Stimulated activated naive B cell treated with anti-CD40 and anti-IgM and Interleukin-4, amounts not matched to agents 10 μg/mL and 1 μg/mL and 100 μg/mL, for 72 hours (primary cell): ENCODE data around the gene MRPS17.

ENCODE experiments used
- ATAC-seq, 2 donors: fragments of 150-1000 bp; cut with Tn5 transposase; replicated peaks; 2 replicates each; pipeline ENCODE4 v1.10.0; 2021; ENCODE audit warnings: moderate library complexity in 1 of 2
- DNase-seq: peaks from one replicate; pipeline ENCODE4 v3.0.0; 2021
- H3K27ac Mint-ChIP-seq: one replicate; pipeline ENCODE4 v1.8.0; 2022; ENCODE audit warnings: mild to moderate bottlenecking, mixed read lengths
- H3K27me3 Mint-ChIP-seq, 2 donors: one replicate each; pipeline ENCODE4 v1.8.0; 2022; ENCODE audit warnings: mixed read lengths in 2 of 2
- H3K36me3 Mint-ChIP-seq, 2 donors: one replicate each; pipeline ENCODE4 v1.8.0; 2022; ENCODE audit warnings: mixed read lengths in 2 of 2, mild to moderate bottlenecking in 1 of 2
- H3K4me1 Mint-ChIP-seq, 2 donors: one replicate each; pipeline ENCODE4 v1.8.0; 2022; ENCODE audit warnings: mixed read lengths in 2 of 2, mild to moderate bottlenecking in 1 of 2
- H3K4me3 Mint-ChIP-seq, 2 donors: one replicate each; pipeline ENCODE4 v1.8.0; 2022; ENCODE audit warnings: mild to moderate bottlenecking in 2 of 2, mixed read lengths in 2 of 2, moderate library complexity in 1 of 2
- H3K9me3 Mint-ChIP-seq, 2 donors: one replicate each; pipeline ENCODE4 v1.8.0; 2022; ENCODE audit warnings: mixed read lengths in 2 of 2, mild to moderate bottlenecking in 1 of 2

MRPS17 gene

DNA sequence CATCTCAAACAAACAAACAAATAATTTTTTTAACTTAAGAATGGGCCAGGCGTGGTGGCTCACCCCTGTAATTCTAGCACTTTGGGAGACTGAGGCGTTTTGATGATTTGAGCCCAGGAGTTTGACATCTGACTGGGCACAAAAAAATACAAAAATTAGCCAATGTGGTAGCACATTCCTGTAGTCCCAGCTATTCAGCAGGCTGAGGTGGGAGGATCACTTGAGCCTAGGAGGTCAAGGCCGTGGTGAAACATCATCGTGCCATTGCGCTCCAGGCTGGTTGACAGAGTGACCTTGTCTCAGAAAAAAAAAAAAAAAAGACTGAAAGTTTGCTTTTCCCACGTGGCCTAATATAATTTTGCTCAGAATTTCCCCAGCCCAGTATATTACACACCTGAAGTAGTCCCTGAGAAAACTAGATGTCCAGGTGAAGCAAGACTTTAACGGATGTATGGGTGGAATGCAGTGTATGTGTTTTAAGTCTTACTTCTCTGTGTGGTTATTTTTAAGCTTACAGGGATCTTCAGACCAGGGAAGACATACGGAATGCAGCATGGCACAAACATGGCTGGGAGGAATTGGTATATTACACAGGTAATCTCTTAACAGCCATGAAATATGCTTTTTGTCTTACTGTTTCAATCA, 45.3 kb downstream of the MRPS17 start:
- Mint-ChIP-seq H3K4me3 (no peak overlapping the region), H3K27me3 (no peaks in the 10 kb centered on the region), H3K4me1 (peaks cover 8 to 22% of the 10 kb centered on the region in 2 donors), H3K36me3 (peaks cover 23 to 45% of the 10 kb centered on the region in 2 donors), H3K9me3 (no peaks in the 10 kb centered on the region), H3K27ac (no peak overlapping the region)
- no peak for ATAC-seq
- no peak for DNase-seq

DNA sequence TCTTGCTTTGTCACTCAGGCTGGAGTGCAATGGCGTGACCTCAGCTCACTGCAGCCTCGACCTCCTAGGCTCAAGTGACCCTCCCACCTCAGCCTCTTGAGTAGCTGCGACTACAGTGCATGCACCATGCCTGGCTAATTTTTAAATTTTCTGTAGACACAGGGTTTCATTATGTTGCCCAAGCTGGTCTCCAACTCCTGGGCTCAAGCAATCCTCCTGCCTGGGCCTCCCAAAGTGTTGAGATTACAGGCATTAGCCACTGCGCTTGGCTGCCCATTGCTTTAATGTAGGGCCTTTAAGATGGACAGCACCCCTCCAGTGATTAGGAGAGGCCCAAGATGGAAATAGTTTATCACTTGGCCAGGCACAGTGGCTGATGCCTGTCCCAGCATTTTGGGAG, 52.1 kb downstream of the MRPS17 start:
- no peak for ATAC-seq
- Mint-ChIP-seq H3K4me1 (peaks cover 7 to 21% of the 10 kb centered on the region in 2 donors), H3K9me3 (no peaks in the 10 kb centered on the region), H3K4me3 (no peak overlapping the region), H3K27ac (no peak overlapping the region), H3K27me3 (no peaks in the 10 kb centered on the region), H3K36me3 (peaks cover 9 to 13% of the 10 kb centered on the region in 2 donors)
- no peak for DNase-seq
